Measurements from ENCODE around the gene STX7. TPM values are rescaled to one million over a fixed set of nuclear protein-coding genes. Genes with fewer than 3 reads are reported as not detected.

STX7 gene
- total RNA-seq, 1 donor from 2014 or later = 13.5 TPM

DNA sequence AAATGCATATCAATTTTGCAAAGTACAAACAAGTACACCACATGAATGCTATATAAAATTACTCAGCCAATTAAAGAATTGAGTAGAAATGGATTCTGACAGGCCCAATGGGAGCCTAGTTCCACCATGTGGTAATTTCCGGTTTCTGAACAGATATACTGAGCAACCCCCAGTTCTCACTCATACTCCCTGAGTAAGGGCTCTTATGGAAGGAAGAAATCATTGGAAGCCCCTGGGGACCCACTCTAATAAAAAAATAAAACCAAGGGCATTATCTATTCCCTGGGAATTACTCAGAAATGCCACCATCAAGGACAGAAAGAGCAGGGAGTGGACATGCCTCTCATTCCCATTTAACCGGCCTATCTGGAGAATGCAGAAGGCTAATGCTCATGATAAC lies 34.6 kb downstream of the STX7 start:
- no peak for DNase-seq (ENCODE audit: low spot score)
- no peak for ATAC-seq

- ATAC-seq (no peak), DNase-seq (ENCODE audit: low spot score) (no peak)
Observed at GRCh38 chr6:132476688-132477087, 36.2 kb downstream of the STX7 start.

DNA sequence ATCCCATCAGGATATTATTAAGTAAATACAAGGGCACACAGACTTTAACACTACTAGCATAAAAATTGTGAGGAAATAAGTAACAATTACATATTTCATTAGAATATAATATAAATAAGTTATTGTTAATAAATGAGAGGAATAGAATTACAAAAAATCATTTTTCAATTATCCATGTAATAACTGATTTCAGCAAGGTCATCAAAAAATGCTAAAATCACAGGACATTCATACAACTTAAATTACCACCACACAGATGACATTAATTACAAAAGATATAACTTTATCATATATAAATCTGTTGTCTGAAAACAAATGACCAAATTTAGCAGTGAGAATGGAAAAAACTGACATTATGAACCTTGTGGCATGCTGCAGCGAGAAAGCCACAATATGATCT lies 37.0 kb downstream of the STX7 start:
- DNase-seq (ENCODE audit: low spot score) (no peak), ATAC-seq (no peak)

- DNase-seq (ENCODE audit: low spot score) (no peak), ATAC-seq (no peak)
Observed at GRCh38 chr6:132471787-132472186, 41.1 kb downstream of the STX7 start.

DNA sequence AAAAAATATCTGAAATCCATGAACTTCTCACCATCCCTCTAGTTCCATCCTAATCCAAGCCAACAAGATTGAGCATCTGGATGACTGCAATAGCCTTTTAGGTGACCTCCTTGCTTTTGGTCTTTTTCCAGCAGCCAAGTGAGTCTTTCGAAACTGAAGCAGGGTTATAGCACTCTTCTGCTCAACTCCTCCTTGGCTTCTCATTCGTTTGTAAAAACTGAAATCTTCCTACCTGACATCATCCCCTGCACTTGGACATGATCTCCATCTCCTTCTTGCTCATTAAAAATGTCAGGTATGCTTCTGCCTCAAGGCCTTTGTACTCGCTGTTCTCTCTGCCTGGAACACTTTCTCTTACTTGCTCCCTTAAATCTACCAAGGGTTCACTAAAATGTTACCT lies 46.0 kb downstream of the STX7 start:
- no peak for DNase-seq (ENCODE audit: low spot score)
- no peak for ATAC-seq

- no peak for ATAC-seq
- DNase-seq (ENCODE audit: low spot score) = no peak
Observed at GRCh38 chr6:132465530-132466485, 47.1 kb downstream of the STX7 start.

DNA sequence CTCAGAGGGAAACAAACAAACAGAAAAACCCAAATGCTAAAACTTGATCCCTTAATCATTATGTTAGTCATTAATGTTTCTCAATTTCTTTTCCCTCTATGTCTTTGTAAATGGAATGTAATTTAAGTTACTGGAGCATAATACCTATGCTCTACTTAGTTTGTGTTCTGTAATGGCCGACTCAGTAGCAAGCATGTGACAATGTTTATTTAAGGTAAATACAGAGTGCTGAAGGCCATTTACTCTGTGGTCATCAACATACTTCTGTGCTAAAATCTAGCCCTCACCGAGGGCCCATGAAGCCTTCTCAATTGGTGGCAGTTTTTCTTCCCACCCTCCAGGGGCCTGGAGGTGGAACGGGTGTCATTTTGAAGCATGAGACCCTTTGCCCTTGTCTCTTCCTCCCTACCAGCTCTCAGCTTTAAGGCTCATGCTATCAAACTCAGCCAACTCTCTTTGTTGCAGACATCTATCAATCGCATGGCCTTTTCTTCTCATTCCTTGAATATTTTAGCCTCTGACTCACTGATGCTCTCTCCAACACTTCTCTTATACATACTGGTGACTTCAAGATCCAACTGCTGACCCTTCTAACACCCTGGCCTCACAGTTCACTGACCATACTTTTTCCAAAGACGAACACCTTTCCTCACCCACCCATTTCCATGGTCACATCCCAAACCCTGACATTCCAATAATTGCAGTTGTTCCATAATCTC lies 48.2 kb downstream of the STX7 start:
- no peak for ATAC-seq
- no peak for DNase-seq (ENCODE audit: low spot score)

DNA sequence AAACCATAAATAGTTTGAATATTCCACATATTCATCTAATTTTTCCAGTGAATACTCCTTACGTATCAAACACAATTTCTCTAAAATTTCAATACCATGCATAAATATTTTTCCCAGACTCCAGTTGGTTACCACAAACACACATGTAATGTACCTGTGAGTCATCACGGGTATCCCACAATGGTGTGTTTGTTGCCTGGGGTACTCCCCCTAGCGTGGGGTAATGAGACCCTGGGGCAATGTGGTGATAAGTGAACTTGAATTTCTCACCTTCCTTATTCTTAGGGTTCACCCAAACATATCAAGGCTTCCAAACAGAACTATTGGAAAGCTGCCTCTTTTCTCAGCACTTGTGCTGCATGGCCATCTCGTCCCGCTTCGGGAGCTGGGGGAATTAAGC lies 51.0 kb downstream of the STX7 start:
- DNase-seq (ENCODE audit: low spot score) = no peak
- ATAC-seq = no peak

DNA sequence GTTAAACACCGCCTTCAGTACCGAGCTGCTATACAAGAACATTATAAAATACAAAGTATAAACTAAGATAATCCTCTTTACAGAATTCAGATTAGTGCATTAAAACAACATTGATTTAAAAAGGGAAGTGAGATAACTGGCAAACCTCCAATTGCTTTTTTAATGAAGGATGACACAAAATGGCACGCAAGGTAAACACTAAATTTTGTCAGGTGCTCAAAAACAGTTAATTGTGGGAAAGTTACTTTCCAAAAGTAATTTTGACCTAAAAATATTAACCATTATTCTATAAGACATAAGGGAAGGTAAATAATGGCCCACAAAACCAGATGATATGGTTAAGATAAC lies 53.3 kb downstream of the STX7 start:
- ATAC-seq (no peak), DNase-seq (ENCODE audit: low spot score) (no peak)

- DNase-seq (ENCODE audit: low spot score) (no peak), ATAC-seq (no peak)
Observed at GRCh38 chr6:132458887-132459604, 53.9 kb downstream of the STX7 start.

DNA sequence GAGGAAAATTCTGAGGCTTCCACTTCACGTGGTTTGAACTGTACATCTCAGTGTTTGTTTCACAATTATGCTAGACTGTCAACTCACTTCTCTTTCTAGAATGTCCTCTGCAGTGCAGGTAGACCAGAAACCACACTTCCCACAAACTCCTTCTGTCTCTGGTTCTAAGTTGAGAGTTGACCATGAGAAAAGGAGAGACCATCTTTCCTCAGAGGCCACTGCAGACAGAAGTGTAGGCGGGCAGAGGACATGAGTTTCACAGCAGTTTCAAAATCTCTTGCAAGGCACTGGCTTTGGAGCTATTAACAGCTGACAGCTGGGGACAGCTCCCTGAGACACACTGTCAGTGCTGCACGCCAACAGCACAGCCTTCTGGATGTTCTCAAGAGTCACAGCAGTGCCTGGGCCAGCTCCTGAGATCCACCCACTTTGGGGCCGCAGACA lies 56.2 kb downstream of the STX7 start:
- ATAC-seq (no peak), DNase-seq (ENCODE audit: low spot score) (no peak)

DNA sequence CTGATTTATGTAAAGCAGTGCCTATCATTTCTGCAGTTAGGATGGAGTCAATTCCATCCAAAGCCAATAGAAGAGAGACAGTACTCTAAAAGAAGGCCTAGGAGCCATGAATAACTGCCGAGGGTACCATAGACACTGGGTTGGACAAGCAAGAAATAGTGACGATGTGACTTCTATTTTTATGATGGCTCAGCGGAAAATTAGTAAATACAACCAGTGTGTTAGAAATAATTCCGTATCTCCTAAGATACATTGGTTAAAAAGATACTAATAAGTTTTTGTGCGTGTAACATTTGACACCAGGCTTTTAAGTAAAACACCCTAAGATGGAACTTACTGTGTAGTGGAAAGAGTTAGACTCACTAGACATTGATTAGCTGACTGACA lies 66.1 kb downstream of the STX7 start:
- ATAC-seq (no peak), DNase-seq (ENCODE audit: low spot score) (no peak)

DNA sequence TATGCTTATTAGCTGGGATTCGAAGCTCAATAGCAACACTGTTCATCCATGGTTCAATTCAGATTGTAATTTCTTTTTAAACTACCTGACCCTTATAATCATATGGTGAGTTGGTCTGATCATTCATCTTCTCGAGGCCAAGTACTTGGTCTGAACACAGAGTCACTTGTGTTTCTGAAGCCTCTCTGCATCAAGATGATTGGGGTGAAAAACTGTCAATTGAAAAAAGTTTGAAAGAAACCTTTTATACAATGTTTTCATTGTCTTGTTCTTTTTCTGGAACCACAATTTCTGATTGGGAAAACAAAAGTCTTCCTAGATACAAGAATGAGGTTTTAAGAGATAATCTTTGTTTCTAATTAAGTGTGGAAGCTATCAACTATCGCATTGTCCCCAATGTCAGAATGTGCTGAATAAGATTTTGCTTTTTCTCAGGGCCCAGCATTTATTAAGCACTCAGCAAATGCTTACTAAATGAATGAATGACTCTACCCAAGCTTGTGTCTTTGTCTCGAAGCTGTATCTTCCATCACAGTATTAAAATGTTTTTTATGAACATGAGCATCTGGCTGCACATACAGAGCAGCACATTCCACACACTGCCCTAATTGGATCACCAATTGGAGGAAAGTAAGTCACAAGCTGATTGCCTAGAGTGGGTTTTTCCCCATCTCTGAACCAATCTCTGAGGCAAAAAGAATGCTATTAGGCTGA lies 66.6 kb downstream of the STX7 start:
- DNase-seq (ENCODE audit: low spot score) (no peak), ATAC-seq (no peak)

DNA sequence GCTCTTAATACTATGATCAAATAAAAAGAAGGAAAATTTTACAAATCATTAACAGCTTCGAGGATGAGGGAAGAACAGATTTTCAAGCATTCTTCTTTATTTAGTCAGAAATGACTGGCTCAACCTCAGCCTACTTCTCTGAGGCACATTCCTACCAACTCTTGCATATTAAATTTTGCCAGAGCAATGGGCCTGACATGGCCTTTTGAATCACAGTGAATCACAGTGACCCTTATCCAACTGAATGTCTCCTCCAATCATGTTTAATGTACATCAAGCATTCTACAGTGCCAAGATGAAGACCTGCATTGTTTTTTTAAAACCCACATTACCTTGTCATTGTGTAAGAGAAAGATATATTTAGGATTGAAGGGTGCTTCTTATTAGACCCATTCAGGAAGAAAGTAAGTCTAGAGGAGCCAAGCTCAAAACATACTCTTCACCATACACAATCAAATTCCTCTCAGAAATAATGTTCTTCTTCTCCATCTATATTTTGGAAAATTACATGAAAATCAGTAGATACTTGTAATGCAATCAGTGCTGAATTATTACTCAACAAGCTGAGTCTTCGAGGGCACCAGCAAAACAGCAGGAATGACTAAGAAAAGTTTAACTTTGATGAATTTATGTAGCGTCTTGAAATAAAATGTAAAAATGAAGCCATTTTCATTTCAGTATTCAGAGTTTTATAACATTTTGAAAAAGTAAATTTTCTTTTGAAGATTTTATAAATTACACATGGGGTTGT lies 67.5 kb downstream of the STX7 start:
- DNase-seq (ENCODE audit: low spot score) = no peak
- no peak for ATAC-seq

DNA sequence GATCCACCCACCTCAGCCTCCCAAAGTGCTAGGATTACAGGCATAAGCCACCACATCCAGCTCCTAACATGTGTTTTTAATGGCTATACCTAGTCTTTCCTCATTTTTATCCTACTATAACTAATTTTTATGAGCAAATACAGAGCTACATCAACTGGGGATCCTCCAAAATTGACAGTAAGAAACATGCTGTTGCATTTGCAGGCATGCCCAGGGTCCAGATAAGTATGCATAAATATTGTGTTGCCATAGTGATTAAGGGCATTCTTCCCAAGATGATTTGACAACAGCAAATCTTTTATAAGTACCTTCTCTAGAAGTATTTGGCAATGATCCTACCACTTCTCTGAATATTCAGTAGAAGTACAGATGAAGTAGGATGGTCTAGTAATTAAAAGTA lies 69.7 kb downstream of the STX7 start:
- DNase-seq (ENCODE audit: low spot score) = no peak
- no peak for ATAC-seq

DNA sequence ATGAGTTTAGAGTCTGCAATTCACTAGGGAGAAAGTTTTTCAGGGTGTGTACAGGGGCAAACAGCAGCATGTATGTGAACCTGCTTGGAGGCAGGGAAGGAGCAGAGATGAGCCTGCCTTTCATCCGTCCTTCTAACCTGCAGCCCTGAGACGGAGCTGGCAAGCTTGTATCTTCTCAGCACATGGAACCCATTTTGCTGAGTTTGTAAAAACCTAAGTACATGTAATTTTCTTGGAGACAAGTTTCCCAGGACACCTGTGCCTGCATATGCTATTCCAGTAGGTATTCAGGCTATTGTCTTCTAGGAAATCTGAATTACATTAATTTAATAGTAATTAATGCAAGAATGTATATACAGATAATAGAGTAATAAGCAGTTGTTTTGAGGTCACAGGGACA lies 82.8 kb downstream of the STX7 start:
- ATAC-seq (no peak), DNase-seq (ENCODE audit: low spot score) (no peak)

GRCh38 chr6:132425176-132425575 lies 87.7 kb downstream of the STX7 start:
- DNase-seq (ENCODE audit: low spot score) = no peak
- no peak for ATAC-seq

DNA sequence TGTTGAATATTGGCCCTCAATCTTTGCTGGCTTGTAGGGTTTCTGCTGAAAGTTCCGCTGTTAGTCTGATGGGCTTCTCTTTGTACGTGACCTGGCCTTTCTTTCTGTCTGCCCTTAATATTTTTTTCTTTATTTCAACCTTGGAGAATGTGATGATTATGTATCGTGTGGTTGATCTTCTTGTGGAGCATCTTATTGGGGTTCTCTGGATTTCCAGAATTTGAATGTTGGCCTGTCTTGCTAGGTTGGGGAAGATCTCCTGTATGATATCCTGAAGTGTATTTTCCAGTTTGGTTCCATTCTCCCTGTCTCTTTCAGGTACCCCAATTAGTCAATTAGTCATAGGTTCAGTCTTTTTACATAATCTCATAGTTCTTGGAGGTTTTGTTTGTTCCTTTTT lies 89.1 kb downstream of the STX7 start:
- DNase-seq (ENCODE audit: low spot score) = no peak
- no peak for ATAC-seq

DNA sequence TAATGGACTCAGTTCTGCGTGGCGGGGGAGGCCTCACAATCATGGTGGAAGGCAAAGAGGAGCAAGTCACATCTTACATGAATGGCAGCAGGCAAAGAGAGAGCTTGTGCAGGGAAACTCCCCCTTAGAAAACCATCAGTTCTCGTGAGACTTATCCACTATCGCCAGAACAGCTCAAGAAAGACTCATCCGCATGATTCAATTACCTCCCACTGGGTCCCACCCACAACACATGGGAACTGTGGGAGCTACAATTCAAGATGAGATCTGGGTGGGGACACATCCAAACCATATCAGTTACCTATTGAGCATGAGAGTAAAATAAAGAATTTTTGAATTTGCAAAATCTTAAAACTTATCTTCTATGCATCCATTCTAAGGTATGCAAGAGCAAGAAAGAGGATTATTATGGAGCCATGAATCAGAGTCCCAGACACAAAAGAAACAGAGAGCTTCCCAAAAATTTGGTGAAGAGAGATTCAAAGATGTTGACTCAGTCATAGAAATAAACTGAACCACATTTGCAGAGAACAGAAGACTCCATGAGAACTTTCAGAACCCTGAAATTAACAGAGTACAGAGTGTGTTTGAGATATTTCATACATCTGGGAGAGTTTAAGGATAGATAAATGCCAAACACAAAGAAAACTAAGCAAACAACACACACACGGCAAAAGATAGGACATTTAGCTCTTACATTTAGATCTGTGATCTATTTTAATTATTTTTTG lies 94.5 kb downstream of the STX7 start:
- no peak for DNase-seq (ENCODE audit: low spot score)
- ATAC-seq = no peak

- DNase-seq (ENCODE audit: low spot score) = no peak
- no peak for ATAC-seq
Observed at GRCh38 chr6:132414761-132415160, 98.2 kb downstream of the STX7 start.

All from left lobe of liver (tissue), 2 donors.